BJ (cell line): Measurements from ENCODE around the gene FAM163A. TPM values are rescaled to one million over a fixed set of nuclear protein-coding genes. Genes with fewer than 3 reads are reported as not detected.
"Not testable (repeated sequence)": the region's sequence is repeated elsewhere in the genome, so short reads cannot be mapped to it uniquely, and the experiment has no call there.

Experiments
- CTCF ChIA-PET: fragments of 350-600 bp; formaldehyde crosslinking; extraction: SDS; loops from one replicate; lab custom pipeline; 2021; ENCODE audit warnings: antibody characterized with exemption, inconsistent platforms; lab: Yijun Ruan, JAX
- POLR2A ChIA-PET: fragments of 300-600 bp; sonication (Branson Sonifier 250); formaldehyde crosslinking; extraction: SDS; loops from one replicate; lab custom pipeline; 2021; ENCODE audit warnings: antibody characterized with exemption; lab: Charles Lee
- DNase-seq: peaks from one replicate; pipeline ENCODE4 v3.0.0-alpha.2; 2011; ENCODE audit warnings: low read depth
- H3K27me3 ChIP-seq: 2 replicates; pipeline ENCODE4 v1.6.0; 2011; ENCODE audit warnings: low read length; ENCODE audit not compliant: control insufficient read depth, insufficient read depth
- H3K36me3 ChIP-seq: 2 replicates; pipeline ENCODE4 v1.5.1; 2011; ENCODE audit warnings: low read length; ENCODE audit not compliant: control insufficient read depth, insufficient read depth
- H3K4me3 ChIP-seq: 2 replicates; pipeline ENCODE4 v1.5.1; 2011; ENCODE audit warnings: low read depth, mild to moderate bottlenecking, control low read depth, low read length
- CTCF ChIP-seq: IDR thresholded peaks from 2 replicates; pipeline ENCODE4 v1.5.1; 2011; ENCODE audit warnings: low read depth, mild to moderate bottlenecking, control low read depth, inconsistent platforms, low read length, moderate library complexity; ENCODE audit not compliant: insufficient read depth
- polyA plus RNA-seq: library from polyadenylated mRNA; depleted of rRNA; stranded (reverse); fragments of >200 nt; gene quantifications from 2 replicates; pipeline ENCODE4 v1.2.3, GENCODE V29; 2011

The FAM163A gene
- polyA plus RNA-seq, 1 experiment = not detected

DNA sequence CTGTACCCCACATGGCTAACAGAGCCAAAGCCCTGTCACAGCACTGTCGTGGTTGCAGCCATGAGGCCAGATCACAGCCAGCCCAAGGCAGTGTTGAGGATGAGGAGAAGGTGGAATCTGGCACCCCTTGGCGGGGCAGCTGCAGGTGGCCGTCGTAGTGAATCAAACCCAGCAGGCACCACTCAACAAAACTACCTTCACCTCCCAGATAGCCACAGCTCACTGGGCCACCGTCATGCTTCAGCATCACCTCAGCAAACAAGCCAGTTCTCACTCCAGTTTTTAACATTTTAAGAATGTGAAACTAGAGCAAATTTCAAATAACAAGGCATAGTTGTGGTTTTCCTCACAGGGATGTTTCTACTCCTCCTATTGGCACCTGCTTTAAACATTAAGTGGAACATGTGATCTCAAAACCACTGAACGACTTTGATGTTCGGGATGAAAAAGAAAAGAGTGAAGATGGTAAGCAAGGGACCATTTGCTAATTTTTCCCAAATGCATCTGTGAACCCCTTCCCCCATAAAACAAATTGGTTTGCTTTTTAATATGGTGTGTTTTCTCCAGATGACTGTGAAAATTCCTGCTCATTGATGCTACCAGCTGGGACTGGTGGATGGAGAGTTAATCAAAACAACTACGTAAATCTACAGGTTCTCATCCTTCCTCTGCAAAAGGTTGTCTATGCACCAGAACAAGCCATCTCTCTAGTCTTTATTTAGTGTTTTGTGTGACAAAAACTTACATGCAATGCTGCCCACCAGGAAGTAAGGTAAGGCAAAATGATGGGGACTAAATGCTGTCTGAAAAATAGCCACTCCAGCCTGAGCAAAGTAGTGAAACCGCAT lies 89.0 kb downstream of the FAM163A start:
- DNase-seq = no peak
- ChIA-PET POLR2A (no interaction called here), CTCF (interaction anchor here (1.1 to 5.0 kb wide), 3 partner anchors 10 to 17 kb away, joined by 3 to 28 read pairs (median 7); no protein-coding TSS in a partner anchor)
- no peaks in the 10 kb centered on the region for H3K36me3 ChIP-seq
- peaks cover 2% of the 10 kb centered on the region; the same call in 1 of the 2 replicates for H3K27me3 ChIP-seq
- TF ChIP-seq CTCF = no peak
- H3K4me3 ChIP-seq = no peak overlapping the region

- H3K27me3 ChIP-seq, H3K36me3 ChIP-seq, POLR2A ChIA-PET, H3K4me3 ChIP-seq, DNase-seq: not testable (repeated sequence)
- CTCF ChIA-PET = interaction anchor here (0.8 to 2.0 kb wide), 3 partner anchors 22 to 131 kb away, joined by 4 to 8 read pairs (median 5); no protein-coding TSS in a partner anchor
Measured at GRCh38 chr1:179836686-179837445, 93.8 kb downstream of the FAM163A start.

DNA sequence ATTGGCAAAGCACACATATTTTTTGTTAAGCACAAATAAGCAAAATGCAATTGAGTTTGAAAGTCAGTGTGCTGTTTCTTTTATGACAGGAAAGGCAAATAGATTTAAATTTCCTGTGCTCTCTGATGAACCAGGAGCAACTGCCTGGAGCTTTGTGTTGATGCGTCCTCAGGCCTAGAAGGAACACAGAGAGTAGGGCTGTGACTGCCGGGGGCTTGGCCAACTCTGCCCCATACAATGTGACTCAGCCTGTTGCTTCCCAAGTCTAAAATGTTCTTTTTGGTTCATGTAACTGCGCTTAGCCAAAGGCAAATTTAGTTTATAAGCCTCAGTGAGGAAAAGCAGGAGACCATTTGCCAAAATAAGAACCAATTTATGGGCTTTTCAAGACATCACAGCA lies 97.0 kb downstream of the FAM163A start:
- H3K27me3 ChIP-seq = no peaks in the 10 kb centered on the region
- H3K36me3 ChIP-seq = no peaks in the 10 kb centered on the region
- POLR2A ChIA-PET = no interaction called here
- TF ChIP-seq CTCF = no peak
- CTCF ChIA-PET = interaction anchor here (2.7 kb wide), 1 partner anchor 25 kb away, joined by 19 read pairs; no protein-coding TSS in a partner anchor
- no peak overlapping the region for H3K4me3 ChIP-seq
- no peak for DNase-seq

DNA sequence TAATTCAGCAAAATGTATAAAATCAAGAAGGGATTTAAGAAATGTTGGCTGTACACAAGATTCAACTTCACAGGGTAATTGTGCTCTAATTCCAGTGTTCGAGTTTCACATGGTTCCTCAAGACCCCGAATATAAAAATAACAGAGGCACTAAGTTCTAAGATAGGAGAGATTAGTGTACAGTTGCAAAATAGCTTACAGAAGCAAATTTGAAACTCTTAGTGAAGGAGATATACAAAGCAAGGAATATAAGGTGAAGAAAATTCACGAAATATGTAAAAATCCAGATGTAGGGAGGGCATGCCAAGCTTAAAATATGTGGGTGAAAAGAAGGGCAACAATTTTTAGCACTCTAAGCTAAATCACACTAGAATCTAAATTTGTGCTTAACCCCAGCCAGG lies 105.1 kb downstream of the FAM163A start:
- no peak for TF ChIP-seq CTCF
- Histone ChIP-seq H3K4me3 (no peak overlapping the region), H3K27me3 (no peaks in the 10 kb centered on the region), H3K36me3 (peaks cover 15% of the 10 kb centered on the region)
- ChIA-PET POLR2A (no interaction called here), CTCF (interaction anchor here (1.1 to 1.2 kb wide), 2 partner anchors 15 to 33 kb away, joined by 4 read pairs; no protein-coding TSS in a partner anchor)
- no peak for DNase-seq

DNA sequence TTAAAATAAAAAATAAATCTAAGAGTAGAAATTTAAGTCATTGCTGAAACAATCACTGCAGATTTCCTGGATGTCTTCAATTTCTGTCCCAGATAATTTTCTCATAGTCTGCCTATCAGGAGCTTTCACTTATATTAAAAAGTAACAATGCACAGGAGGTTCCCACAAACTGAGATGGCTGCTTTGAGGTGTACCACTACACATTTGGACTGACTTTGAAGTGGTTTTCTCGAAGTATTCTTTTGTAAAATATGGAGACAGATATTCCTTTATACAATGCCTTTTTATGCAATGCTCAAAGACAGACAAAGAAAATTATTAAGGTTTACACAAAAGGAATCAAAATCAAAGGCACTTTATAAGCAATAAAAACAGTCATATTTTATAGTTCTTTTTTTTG lies 110.0 kb downstream of the FAM163A start:
- DNase-seq = no peak
- no peak for TF ChIP-seq CTCF
- ChIA-PET POLR2A (no interaction called here), CTCF (interaction anchor here (1.0 kb wide), 1 partner anchor 328 kb away, joined by 4 read pairs; no protein-coding TSS in a partner anchor)
- Histone ChIP-seq H3K27me3 (no peaks in the 10 kb centered on the region), H3K36me3 (peaks cover 9% of the 10 kb centered on the region), H3K4me3 (no peak overlapping the region)

GRCh38 chr1:179855831-179856230 lies 112.7 kb downstream of the FAM163A start:
- POLR2A ChIA-PET, DNase-seq, H3K27me3 ChIP-seq, H3K4me3 ChIP-seq, H3K36me3 ChIP-seq: not testable (repeated sequence)
- CTCF ChIA-PET = interaction anchor here (0.6 kb wide), 1 partner anchor 47 kb away, joined by 3 read pairs; no protein-coding TSS in a partner anchor
